ENCODE results near the gene TMEM270. TPM values are rescaled to one million over a fixed set of nuclear protein-coding genes. Genes with fewer than 3 reads are reported as not detected.
"Not testable (repeated sequence)": the region's sequence is repeated elsewhere in the genome, so short reads cannot be mapped to it uniquely, and the experiment has no call there.

The TMEM270 gene
- total RNA-seq, 4 donors from 2014 or later = not detected

- TF ChIP-seq, protein P1, sequence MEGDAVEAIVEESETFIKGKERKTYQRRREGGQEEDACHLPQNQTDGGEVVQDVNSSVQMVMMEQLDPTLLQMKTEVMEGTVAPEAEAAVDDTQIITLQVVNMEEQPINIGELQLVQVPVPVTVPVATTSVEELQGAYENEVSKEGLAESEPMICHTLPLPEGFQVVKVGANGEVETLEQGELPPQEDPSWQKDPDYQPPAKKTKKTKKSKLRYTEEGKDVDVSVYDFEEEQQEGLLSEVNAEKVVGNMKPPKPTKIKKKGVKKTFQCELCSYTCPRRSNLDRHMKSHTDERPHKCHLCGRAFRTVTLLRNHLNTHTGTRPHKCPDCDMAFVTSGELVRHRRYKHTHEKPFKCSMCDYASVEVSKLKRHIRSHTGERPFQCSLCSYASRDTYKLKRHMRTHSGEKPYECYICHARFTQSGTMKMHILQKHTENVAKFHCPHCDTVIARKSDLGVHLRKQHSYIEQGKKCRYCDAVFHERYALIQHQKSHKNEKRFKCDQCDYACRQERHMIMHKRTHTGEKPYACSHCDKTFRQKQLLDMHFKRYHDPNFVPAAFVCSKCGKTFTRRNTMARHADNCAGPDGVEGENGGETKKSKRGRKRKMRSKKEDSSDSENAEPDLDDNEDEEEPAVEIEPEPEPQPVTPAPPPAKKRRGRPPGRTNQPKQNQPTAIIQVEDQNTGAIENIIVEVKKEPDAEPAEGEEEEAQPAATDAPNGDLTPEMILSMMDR (IDR thresholded peaks at IDR 0.05) = no peak
- no peak for ATAC-seq (ENCODE audit: low FRiP score)
- DNase-seq (ENCODE audit: low spot score) = no peak
Measured at GRCh38 chr7:73832806-73833205, 28.2 kb upstream of the TMEM270 start.

- no peak for ATAC-seq (ENCODE audit: low FRiP score)
- TF ChIP-seq, protein P1 (IDR thresholded peaks at IDR 0.05) = no peak
- no peak for DNase-seq (ENCODE audit: low spot score)
Measured at GRCh38 chr7:73833251-73833919, 27.6 kb upstream of the TMEM270 start.

DNA sequence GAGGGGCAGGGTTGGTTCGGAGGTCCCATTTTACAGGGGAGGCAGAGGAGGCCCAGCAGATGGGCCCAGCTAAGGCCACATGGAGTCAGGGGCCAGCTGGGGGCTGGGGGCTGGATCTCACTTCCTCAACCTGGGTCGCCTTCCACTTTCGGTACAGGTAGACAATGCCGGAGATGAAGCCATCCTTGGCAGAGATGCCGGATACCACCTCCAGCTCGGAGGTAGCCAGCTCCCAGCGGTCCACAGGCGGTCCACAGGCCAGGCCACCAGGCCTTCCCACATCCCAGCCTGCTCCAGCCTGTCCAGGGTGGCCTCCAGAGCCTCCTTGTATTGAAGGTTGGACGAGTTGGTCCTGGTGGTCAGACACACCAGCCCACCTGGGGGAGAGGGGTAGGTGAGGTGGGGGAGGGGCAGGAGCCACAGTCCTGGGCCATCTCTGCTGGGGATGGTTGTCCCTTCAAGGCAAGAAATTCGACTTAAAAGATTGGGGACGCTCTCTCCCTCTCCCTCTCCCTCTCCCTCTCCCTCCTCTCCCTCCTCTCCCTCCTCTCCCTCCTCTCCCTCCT is 26.2 kb upstream of the TMEM270 start:
- TF ChIP-seq, protein P1 (IDR thresholded peaks at IDR 0.05) = no peak
- no peak for DNase-seq (ENCODE audit: low spot score)
- ATAC-seq (ENCODE audit: low FRiP score) = no peak

- DNase-seq (ENCODE audit: low spot score); ATAC-seq (ENCODE audit: low FRiP score): not testable (repeated sequence)
Measured at GRCh38 chr7:73837167-73837566, 23.8 kb upstream of the TMEM270 start.

GRCh38 chr7:73838642-73839041 is 22.3 kb upstream of the TMEM270 start:
- TF ChIP-seq, protein P1 (IDR thresholded peaks at IDR 0.05) = no peak
- no peak for DNase-seq (ENCODE audit: low spot score)
- ATAC-seq (ENCODE audit: low FRiP score) = no peak

- TF ChIP-seq, protein P1 (IDR thresholded peaks at IDR 0.05) = no peak
- ATAC-seq (ENCODE audit: low FRiP score) (no peak), DNase-seq (ENCODE audit: low spot score) (no peak)
Measured at GRCh38 chr7:73839290-73839689, 21.7 kb upstream of the TMEM270 start.

GRCh38 chr7:73839743-73840714 is 20.9 kb upstream of the TMEM270 start:
- no peak for ATAC-seq (ENCODE audit: low FRiP score)
- TF ChIP-seq, protein P1 (IDR thresholded peaks at IDR 0.05) = no peak

More at GRCh38 chr7:73839743-73840714, 20.9 kb upstream of the TMEM270 start:
- no peak for DNase-seq (ENCODE audit: low spot score)

Measured in omental fat pad (tissue), 4 donors.